Measurements from ENCODE around the gene ARFGAP1.

- TF ChIP-seq TAF1 (IDR thresholded peaks at IDR 0.05; ENCODE audit: low read depth, low read length) (no peak), POU2F2 (IDR thresholded peaks at IDR 0.05; ENCODE audit: low read depth, low read length) (no peak), POLR2AphosphoS5 (IDR thresholded peaks at IDR 0.05; ENCODE audit: low read depth, low read length) (no peak)
Measured at GRCh38 chr20:63264000-63264399, 8.6 kb upstream of the ARFGAP1 start.

Measured in GM12891 (cell line).